SU-DHL-6 (cell line): ENCODE results near the gene DVL1.

Source experiments
- EZH2phosphoT487 ChIP-seq: fragments of 200-600 bp; sonication (generic), shearing (Covaris generic); conservative IDR thresholded peaks from 2 replicates; pipeline ENCODE4 v1.6.1; 2018; ENCODE audit warnings: mild to moderate bottlenecking, antibody characterized with exemption, low read length, moderate library complexity, mixed read lengths
- TF ChIP-seq, protein P1 (sequence below): fragments of 200-600 bp; sonication (generic); IDR thresholded peaks from one replicate; pipeline ENCODE4 v1.5.1; 2017; ENCODE audit warnings: antibody characterized with exemption, mild to moderate bottlenecking, low read length, moderate library complexity; ENCODE audit not compliant: insufficient read depth, poor library complexity, severe bottlenecking

DNA sequence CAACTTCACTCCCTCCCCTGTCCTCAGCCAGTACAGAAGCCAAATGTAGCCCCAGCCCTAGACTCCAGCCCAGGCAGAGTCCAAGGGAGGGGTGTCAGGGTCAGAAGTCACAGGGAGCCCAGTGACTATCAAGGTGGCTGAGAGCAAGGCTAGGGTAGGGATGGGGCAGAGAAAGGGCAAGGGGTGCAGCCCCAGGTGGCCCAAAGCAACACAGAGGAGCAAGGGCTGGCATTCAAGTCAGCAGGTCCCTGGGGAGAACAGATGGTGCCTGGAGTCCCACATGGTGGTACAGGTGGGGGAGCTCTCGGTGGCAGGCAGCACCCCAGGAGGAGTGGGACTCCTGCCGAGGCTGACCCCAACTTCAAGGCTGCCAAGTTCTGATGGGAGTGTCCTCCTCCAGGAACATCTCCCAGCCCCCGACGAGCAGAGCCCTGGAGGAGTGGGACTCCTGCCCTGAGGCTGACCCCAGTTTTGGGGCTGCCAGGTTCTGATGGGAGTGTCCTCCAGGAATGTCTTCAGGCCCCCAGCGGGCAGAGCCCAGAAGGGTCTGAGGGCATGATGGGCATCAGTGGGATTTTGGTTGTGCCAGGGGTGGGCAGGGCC, 3.7 kb upstream of the DVL1 start:
- TF ChIP-seq, protein P1, sequence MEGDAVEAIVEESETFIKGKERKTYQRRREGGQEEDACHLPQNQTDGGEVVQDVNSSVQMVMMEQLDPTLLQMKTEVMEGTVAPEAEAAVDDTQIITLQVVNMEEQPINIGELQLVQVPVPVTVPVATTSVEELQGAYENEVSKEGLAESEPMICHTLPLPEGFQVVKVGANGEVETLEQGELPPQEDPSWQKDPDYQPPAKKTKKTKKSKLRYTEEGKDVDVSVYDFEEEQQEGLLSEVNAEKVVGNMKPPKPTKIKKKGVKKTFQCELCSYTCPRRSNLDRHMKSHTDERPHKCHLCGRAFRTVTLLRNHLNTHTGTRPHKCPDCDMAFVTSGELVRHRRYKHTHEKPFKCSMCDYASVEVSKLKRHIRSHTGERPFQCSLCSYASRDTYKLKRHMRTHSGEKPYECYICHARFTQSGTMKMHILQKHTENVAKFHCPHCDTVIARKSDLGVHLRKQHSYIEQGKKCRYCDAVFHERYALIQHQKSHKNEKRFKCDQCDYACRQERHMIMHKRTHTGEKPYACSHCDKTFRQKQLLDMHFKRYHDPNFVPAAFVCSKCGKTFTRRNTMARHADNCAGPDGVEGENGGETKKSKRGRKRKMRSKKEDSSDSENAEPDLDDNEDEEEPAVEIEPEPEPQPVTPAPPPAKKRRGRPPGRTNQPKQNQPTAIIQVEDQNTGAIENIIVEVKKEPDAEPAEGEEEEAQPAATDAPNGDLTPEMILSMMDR = no peak
- no peak for TF ChIP-seq EZH2phosphoT487
